WTC11 (cell line): ENCODE results near the gene FILIP1L.

Experiments
- CBFB ChIP-seq: sonication (generic); formaldehyde crosslinking; IDR thresholded peaks from 2 replicates; pipeline ENCODE4 v1.8.1; 2022; ENCODE audit warnings: mild to moderate bottlenecking, low read depth, missing genetic modification reagents
- FOXP1 ChIP-seq: sonication (generic); formaldehyde crosslinking; IDR thresholded peaks from 2 replicates; pipeline ENCODE4 v1.8.0; 2022; ENCODE audit warnings: missing genetic modification reagents, mild to moderate bottlenecking, moderate library complexity, borderline replicate concordance
- NFE2L1 ChIP-seq: sonication (generic); formaldehyde crosslinking; IDR thresholded peaks from 2 replicates; pipeline ENCODE4 v1.8.1; 2023; ENCODE audit warnings: missing genetic modification reagents
- NR1H2 ChIP-seq: sonication (generic); formaldehyde crosslinking; IDR thresholded peaks from 2 replicates; pipeline ENCODE4 v1.9.0; 2021; ENCODE audit warnings: mild to moderate bottlenecking, moderate library complexity, missing genetic modification reagents
- NR2C2 ChIP-seq: sonication (generic); formaldehyde crosslinking; IDR thresholded peaks from 2 replicates; pipeline ENCODE4 v1.8.0; 2022; ENCODE audit warnings: mild to moderate bottlenecking, missing genetic modification reagents
- TEAD4 ChIP-seq: sonication (generic); formaldehyde crosslinking; IDR thresholded peaks from 2 replicates; pipeline ENCODE4 v1.8.0; 2022; ENCODE audit warnings: mild to moderate bottlenecking, missing genetic modification reagents
- ZNF138 ChIP-seq: sonication (generic); formaldehyde crosslinking; conservative IDR thresholded peaks from 2 replicates; pipeline ENCODE4 v1.8.1; 2022; ENCODE audit warnings: mild to moderate bottlenecking, moderate library complexity, missing genetic modification reagents
- ZNF423 ChIP-seq: fragments of 250-450 bp; sonication (Bioruptor Pico); IDR thresholded peaks from 2 replicates; pipeline ENCODE4 v2.1.2; 2022; ENCODE audit warnings: mild to moderate bottlenecking, moderate library complexity
- TF ChIP-seq, protein P1 (sequence below): sonication (generic); formaldehyde crosslinking; conservative IDR thresholded peaks from 2 replicates; pipeline ENCODE4 v1.8.1; 2022; ENCODE audit warnings: mild to moderate bottlenecking, missing genetic modification reagents
- TF ChIP-seq, protein P2 (sequence below): fragments of 200-600 bp; IDR thresholded peaks from 2 replicates; pipeline ENCODE4 v1.8.0; 2022; ENCODE audit warnings: antibody characterized with exemption
- TF ChIP-seq, protein P3 (sequence below): sonication (generic); formaldehyde crosslinking; IDR thresholded peaks from 2 replicates; pipeline ENCODE4 v1.8.0; 2022; ENCODE audit warnings: mild to moderate bottlenecking, missing genetic modification reagents
- TF ChIP-seq, protein P4 (sequence below): sonication (generic); formaldehyde crosslinking; IDR thresholded peaks from 2 replicates; pipeline ENCODE4 v1.8.1; 2022; ENCODE audit warnings: mild to moderate bottlenecking, moderate library complexity, missing genetic modification reagents
- TF ChIP-seq, protein P5 (sequence below): sonication (generic); formaldehyde crosslinking; IDR thresholded peaks from 2 replicates; pipeline ENCODE4 v1.8.1; 2023; ENCODE audit warnings: mild to moderate bottlenecking, moderate library complexity, missing genetic modification reagents
- TF ChIP-seq, protein P6 (sequence below): sonication (generic); formaldehyde crosslinking; IDR thresholded peaks from 2 replicates; pipeline ENCODE4 v1.8.1; 2023; ENCODE audit warnings: mild to moderate bottlenecking, missing genetic modification reagents, moderate library complexity

DNA sequence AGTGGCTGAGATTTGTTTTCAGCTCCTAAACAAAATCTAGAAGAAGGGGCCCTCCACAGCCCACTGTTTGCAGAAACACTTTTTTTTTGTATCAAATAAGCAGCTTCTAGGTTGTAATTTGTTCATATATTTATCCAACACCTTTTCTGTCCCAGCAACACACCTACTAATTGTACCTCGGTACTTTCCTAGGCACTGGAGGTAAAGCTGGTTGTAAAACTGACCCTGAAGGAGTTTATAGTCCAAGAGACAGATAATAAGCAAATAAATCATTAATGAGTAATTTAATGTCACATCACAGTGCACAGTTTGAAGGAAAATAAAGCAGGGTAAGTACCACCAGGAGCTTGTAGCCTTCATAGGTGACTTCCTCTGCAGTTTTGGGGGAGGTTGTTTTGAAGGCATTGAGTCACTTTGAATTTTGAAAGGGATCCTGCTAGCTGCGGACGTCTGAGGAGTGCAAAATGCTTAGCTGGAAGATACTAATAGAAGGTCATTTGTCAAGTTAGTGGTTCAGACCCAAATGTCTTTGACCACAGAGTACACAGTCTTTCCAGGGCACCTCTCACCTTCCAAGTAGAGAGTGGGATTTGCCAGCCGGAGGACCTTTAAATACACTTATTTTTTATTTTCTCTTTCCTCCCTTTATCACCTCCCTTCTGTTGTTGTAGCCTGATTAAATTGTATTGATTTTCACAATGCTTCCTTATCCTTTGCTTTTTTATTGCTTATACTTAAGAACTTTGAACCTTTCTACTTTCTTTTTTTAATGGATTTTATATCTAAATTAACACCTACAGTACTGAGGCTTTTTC lies 242.9 kb downstream of the FILIP1L start:
- TF ChIP-seq, protein P1, sequence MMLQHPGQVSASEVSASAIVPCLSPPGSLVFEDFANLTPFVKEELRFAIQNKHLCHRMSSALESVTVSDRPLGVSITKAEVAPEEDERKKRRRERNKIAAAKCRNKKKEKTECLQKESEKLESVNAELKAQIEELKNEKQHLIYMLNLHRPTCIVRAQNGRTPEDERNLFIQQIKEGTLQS (CRISPR knock-in tag): no peak
- TF ChIP-seq, protein P2, sequence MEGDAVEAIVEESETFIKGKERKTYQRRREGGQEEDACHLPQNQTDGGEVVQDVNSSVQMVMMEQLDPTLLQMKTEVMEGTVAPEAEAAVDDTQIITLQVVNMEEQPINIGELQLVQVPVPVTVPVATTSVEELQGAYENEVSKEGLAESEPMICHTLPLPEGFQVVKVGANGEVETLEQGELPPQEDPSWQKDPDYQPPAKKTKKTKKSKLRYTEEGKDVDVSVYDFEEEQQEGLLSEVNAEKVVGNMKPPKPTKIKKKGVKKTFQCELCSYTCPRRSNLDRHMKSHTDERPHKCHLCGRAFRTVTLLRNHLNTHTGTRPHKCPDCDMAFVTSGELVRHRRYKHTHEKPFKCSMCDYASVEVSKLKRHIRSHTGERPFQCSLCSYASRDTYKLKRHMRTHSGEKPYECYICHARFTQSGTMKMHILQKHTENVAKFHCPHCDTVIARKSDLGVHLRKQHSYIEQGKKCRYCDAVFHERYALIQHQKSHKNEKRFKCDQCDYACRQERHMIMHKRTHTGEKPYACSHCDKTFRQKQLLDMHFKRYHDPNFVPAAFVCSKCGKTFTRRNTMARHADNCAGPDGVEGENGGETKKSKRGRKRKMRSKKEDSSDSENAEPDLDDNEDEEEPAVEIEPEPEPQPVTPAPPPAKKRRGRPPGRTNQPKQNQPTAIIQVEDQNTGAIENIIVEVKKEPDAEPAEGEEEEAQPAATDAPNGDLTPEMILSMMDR: no peak
- no peak for TF ChIP-seq NR2C2 (CRISPR knock-in tag)
- TF ChIP-seq, protein P3, sequence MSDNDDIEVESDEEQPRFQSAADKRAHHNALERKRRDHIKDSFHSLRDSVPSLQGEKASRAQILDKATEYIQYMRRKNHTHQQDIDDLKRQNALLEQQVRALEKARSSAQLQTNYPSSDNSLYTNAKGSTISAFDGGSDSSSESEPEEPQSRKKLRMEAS (CRISPR knock-in tag): no peak
- TF ChIP-seq, protein P4, sequence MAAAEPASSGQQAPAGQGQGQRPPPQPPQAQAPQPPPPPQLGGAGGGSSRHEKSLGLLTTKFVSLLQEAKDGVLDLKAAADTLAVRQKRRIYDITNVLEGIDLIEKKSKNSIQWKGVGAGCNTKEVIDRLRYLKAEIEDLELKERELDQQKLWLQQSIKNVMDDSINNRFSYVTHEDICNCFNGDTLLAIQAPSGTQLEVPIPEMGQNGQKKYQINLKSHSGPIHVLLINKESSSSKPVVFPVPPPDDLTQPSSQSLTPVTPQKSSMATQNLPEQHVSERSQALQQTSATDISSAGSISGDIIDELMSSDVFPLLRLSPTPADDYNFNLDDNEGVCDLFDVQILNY (CRISPR knock-in tag): no peak
- TF ChIP-seq, protein P5, sequence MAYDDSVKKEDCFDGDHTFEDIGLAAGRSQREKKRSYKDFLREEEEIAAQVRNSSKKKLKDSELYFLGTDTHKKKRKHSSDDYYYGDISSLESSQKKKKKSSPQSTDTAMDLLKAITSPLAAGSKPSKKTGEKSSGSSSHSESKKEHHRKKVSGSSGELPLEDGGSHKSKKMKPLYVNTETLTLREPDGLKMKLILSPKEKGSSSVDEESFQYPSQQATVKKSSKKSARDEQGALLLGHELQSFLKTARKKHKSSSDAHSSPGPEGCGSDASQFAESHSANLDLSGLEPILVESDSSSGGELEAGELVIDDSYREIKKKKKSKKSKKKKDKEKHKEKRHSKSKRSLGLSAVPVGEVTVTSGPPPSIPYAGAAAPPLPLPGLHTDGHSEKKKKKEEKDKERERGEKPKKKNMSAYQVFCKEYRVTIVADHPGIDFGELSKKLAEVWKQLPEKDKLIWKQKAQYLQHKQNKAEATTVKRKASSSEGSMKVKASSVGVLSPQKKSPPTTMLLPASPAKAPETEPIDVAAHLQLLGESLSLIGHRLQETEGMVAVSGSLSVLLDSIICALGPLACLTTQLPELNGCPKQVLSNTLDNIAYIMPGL (CRISPR knock-in tag): no peak
- TF ChIP-seq TEAD4 (CRISPR knock-in tag): no peak
- TF ChIP-seq ZNF423: no peak
- TF ChIP-seq NR1H2 (CRISPR knock-in tag): no peak
- no peak for TF ChIP-seq ZNF138 (CRISPR knock-in tag)
- no peak for TF ChIP-seq NFE2L1 (CRISPR knock-in tag)
- no peak for TF ChIP-seq FOXP1
- TF ChIP-seq, protein P6, sequence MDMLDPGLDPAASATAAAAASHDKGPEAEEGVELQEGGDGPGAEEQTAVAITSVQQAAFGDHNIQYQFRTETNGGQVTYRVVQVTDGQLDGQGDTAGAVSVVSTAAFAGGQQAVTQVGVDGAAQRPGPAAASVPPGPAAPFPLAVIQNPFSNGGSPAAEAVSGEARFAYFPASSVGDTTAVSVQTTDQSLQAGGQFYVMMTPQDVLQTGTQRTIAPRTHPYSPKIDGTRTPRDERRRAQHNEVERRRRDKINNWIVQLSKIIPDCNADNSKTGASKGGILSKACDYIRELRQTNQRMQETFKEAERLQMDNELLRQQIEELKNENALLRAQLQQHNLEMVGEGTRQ (CRISPR knock-in tag): no peak
- no peak for TF ChIP-seq CBFB
